Natural killer cell (primary cell): ENCODE measurements around the gene INSRR. TPM values are rescaled to one million over a fixed set of nuclear protein-coding genes. Genes with fewer than 3 reads are reported as not detected.

Experiments
- ATAC-seq, 3 donors: fragments of 150-1000 bp in 2 of 3; fragments of 200-7000 bp in 1 of 3; cut with Tn5 transposase; 1 replicate in 1 of 3; 2 replicates in 2 of 3; pipeline ENCODE4 v1.10.0; 2021; ENCODE audit warnings: mild to moderate bottlenecking in 2 of 3, moderate library complexity in 2 of 3
- DNase-seq, 2 donors: peaks; one replicate each; pipeline versions ENCODE4 v3.0.0 to v3.0.0-alpha.2; 2013 to 2021; ENCODE audit warnings: mixed read lengths in 1 of 2
- H3K27ac ChIP-seq: one replicate; pipeline ENCODE4 v1.5.1; 2013; ENCODE audit warnings: mild to moderate bottlenecking, low read length
- H3K27me3 ChIP-seq: one replicate; pipeline ENCODE4 v1.6.1; 2013; ENCODE audit warnings: low read length; ENCODE audit not compliant: control insufficient read depth, insufficient read depth
- H3K36me3 ChIP-seq: one replicate; pipeline ENCODE4 v1.6.1; 2013; ENCODE audit warnings: low read length; ENCODE audit not compliant: control insufficient read depth, insufficient read depth
- H3K4me1 ChIP-seq: one replicate; pipeline ENCODE4 v1.6.1; 2013; ENCODE audit warnings: low read length; ENCODE audit not compliant: control insufficient read depth, insufficient read depth
- H3K4me3 ChIP-seq: one replicate; pipeline ENCODE4 v1.5.1; 2013; ENCODE audit warnings: low read length
- H3K9me3 ChIP-seq: one replicate; pipeline ENCODE4 v1.6.1; 2013; ENCODE audit warnings: low read length; ENCODE audit not compliant: control insufficient read depth, insufficient read depth
- H3K27ac Mint-ChIP-seq, 2 donors: one replicate each; pipeline ENCODE4 v1.8.0; 2022; ENCODE audit warnings: mild to moderate bottlenecking in 2 of 2, mixed read lengths in 2 of 2, moderate library complexity in 1 of 2
- H3K27me3 Mint-ChIP-seq, 2 donors: one replicate each; pipeline ENCODE4 v1.8.0; 2022; ENCODE audit warnings: low read depth in 2 of 2, mixed read lengths in 2 of 2
- H3K36me3 Mint-ChIP-seq: one replicate; pipeline ENCODE4 v1.8.0; 2022; ENCODE audit warnings: mixed read lengths
- H3K4me1 Mint-ChIP-seq, 2 donors: one replicate each; pipeline ENCODE4 v1.8.0; 2022; ENCODE audit warnings: mixed read lengths in 2 of 2
- H3K4me3 Mint-ChIP-seq: one replicate; pipeline ENCODE4 v1.8.0; 2022; ENCODE audit warnings: mild to moderate bottlenecking, moderate library complexity, mixed read lengths
- H3K9me3 Mint-ChIP-seq, 2 donors: one replicate each; pipeline ENCODE4 v1.8.0; 2022; ENCODE audit warnings: mixed read lengths in 2 of 2
- WGBS: methylation state at CpG from one replicate; pipeline ENCODE4 v1.1.7; 2013; ENCODE audit warnings: missing lambda C conversion rate; ENCODE audit not compliant: insufficient coverage; 5-methylcytosine and 5-hydroxymethylcytosine counted together
- intact Hi-C: fragments of 100-400 bp; cut with micrococcal nuclease; formaldehyde crosslinking; loops from one replicate; pipeline ENCODE4 v1.14.2; 2022
- total RNA-seq, 4 donors: library from RNA; stranded (reverse); fragments of 120-200 nt in 1 of 4; gene quantifications; one replicate each; pipeline versions ENCODE4 v1.2.3 to v1.2.4, GENCODE V29; 2013 to 2022
- TF ChIP-seq, protein P1 (sequence below): fragments of 200-600 bp; IDR thresholded peaks from one replicate; pipeline ENCODE4 v1.8.0; 2022; ENCODE audit warnings: antibody characterized with exemption

INSRR gene
- total RNA-seq, 3 donors from 2014 or later (not counting 1 experiment from before 2014, with no cell fraction given), result 0.10 to 0.18 (median 0.14) TPM

- no peaks in the 10 kb centered on the region for H3K4me1 ChIP-seq
- no peaks in the 10 kb centered on the region for H3K36me3 ChIP-seq
- intact Hi-C loops, result no loop called here
- ATAC-seq, result no peak
- no peak for DNase-seq
- H3K27ac ChIP-seq, result no peak overlapping the region
- H3K27me3 ChIP-seq, result peaks cover 3% of the 10 kb centered on the region
- H3K27me3 Mint-ChIP-seq, result peaks cover 27 to 35% of the 10 kb centered on the region in 2 donors
- H3K36me3 Mint-ChIP-seq, result no peaks in the 10 kb centered on the region
- H3K4me3 Mint-ChIP-seq, result no peak overlapping the region
- TF ChIP-seq, protein P1, sequence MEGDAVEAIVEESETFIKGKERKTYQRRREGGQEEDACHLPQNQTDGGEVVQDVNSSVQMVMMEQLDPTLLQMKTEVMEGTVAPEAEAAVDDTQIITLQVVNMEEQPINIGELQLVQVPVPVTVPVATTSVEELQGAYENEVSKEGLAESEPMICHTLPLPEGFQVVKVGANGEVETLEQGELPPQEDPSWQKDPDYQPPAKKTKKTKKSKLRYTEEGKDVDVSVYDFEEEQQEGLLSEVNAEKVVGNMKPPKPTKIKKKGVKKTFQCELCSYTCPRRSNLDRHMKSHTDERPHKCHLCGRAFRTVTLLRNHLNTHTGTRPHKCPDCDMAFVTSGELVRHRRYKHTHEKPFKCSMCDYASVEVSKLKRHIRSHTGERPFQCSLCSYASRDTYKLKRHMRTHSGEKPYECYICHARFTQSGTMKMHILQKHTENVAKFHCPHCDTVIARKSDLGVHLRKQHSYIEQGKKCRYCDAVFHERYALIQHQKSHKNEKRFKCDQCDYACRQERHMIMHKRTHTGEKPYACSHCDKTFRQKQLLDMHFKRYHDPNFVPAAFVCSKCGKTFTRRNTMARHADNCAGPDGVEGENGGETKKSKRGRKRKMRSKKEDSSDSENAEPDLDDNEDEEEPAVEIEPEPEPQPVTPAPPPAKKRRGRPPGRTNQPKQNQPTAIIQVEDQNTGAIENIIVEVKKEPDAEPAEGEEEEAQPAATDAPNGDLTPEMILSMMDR, result no peak
- H3K4me3 ChIP-seq, result no peak overlapping the region
- H3K27ac Mint-ChIP-seq, result no peak overlapping the region
- no peaks in the 10 kb centered on the region for H3K9me3 Mint-ChIP-seq
- peaks cover 7 to 8% of the 10 kb centered on the region in 2 donors for H3K4me1 Mint-ChIP-seq
- H3K9me3 ChIP-seq, result no peaks in the 10 kb centered on the region
- 71% methylated on average over 12 of the region's 13 CpGs for WGBS
These were observed 27.0 kb upstream of the INSRR start for GRCh38 chr1:156885880-156886355.

DNA sequence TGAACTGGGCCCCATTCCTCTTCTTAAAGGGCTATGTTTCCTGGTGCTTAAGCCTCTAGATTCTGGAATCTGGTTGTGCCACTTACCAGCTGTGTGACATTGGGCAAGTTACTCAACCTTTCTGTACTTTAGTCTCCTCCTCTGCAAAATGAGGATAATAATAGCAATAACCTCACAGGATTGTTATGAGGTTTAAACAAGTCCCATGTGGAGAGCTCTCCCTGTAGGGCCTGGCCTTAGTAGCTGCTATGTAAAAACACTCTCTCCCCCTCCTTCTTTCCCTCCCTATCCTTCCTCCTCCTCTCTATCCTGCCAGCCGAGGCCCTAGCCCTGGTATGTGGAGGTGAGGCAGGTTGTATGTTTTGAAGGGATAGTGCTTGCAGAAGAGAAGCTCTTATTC is 26.4 kb upstream of the INSRR start:
- H3K4me1 ChIP-seq, result no peaks in the 10 kb centered on the region
- peaks cover 24 to 33% of the 10 kb centered on the region in 2 donors for H3K27me3 Mint-ChIP-seq
- H3K9me3 Mint-ChIP-seq, result no peaks in the 10 kb centered on the region
- no CpG with 5 or more reads among the region's 1 CpG for WGBS
- intact Hi-C loops, result no loop called here
- no peak overlapping the region for H3K4me3 ChIP-seq
- H3K9me3 ChIP-seq, result no peaks in the 10 kb centered on the region
- H3K27me3 ChIP-seq, result peaks cover 3% of the 10 kb centered on the region
- H3K4me1 Mint-ChIP-seq, result peaks cover 5 to 6% of the 10 kb centered on the region in 2 donors
- H3K36me3 ChIP-seq, result no peaks in the 10 kb centered on the region
- DNase-seq (no peak), ATAC-seq (no peak)
- no peak overlapping the region for H3K27ac ChIP-seq
- H3K36me3 Mint-ChIP-seq, result no peaks in the 10 kb centered on the region
- no peak overlapping the region for H3K4me3 Mint-ChIP-seq
- TF ChIP-seq, protein P1, result no peak
- no peak overlapping the region for H3K27ac Mint-ChIP-seq

- H3K36me3 ChIP-seq, result no peaks in the 10 kb centered on the region
- intact Hi-C loops, result no loop called here
- no peak overlapping the region for H3K27ac ChIP-seq
- Mint-ChIP-seq H3K27me3 (peaks cover 19 to 32% of the 10 kb centered on the region in 2 donors), H3K27ac (no peak overlapping the region), H3K36me3 (no peaks in the 10 kb centered on the region), H3K9me3 (no peaks in the 10 kb centered on the region), H3K4me1 (no peaks in the 10 kb centered on the region), H3K4me3 (no peak overlapping the region)
- no peaks in the 10 kb centered on the region for H3K4me1 ChIP-seq
- TF ChIP-seq, protein P1, result no peak
- WGBS, result 85% methylated on average over 10 of the region's 10 CpGs
- no peak overlapping the region for H3K4me3 ChIP-seq
- peaks cover 3% of the 10 kb centered on the region for H3K27me3 ChIP-seq
- H3K9me3 ChIP-seq, result no peaks in the 10 kb centered on the region
- ATAC-seq (no peak), DNase-seq (no peak)
These were observed 25.8 kb upstream of the INSRR start for GRCh38 chr1:156884560-156885184.

- no peaks in the 10 kb centered on the region for H3K36me3 ChIP-seq
- no peak overlapping the region for H3K4me3 Mint-ChIP-seq
- no peaks in the 10 kb centered on the region for H3K4me1 ChIP-seq
- no peak overlapping the region for H3K4me3 ChIP-seq
- WGBS, result 76% methylated on average over 7 of the region's 7 CpGs
- TF ChIP-seq, protein P1, result no peak
- H3K36me3 Mint-ChIP-seq, result no peaks in the 10 kb centered on the region
- H3K27ac ChIP-seq, result no peak overlapping the region
- no peaks in the 10 kb centered on the region for H3K9me3 ChIP-seq
- H3K9me3 Mint-ChIP-seq, result no peaks in the 10 kb centered on the region
- H3K27me3 ChIP-seq, result peaks cover 3% of the 10 kb centered on the region
- H3K27ac Mint-ChIP-seq, result no peak overlapping the region
- ATAC-seq (no peak), DNase-seq (no peak)
- peaks cover 14 to 29% of the 10 kb centered on the region in 2 donors for H3K27me3 Mint-ChIP-seq
- no peaks in the 10 kb centered on the region for H3K4me1 Mint-ChIP-seq
- intact Hi-C loops, result no loop called here
These were observed 25.0 kb upstream of the INSRR start for GRCh38 chr1:156883919-156884318.
